Measurements from ENCODE around the gene BAZ2B. TPM values are rescaled to one million over a fixed set of nuclear protein-coding genes. Genes with fewer than 3 reads are reported as not detected.

The BAZ2B gene
- total and polyA plus RNA-seq, 5 donors: 16.1 to 43.2 (median 41.3) TPM

DNA sequence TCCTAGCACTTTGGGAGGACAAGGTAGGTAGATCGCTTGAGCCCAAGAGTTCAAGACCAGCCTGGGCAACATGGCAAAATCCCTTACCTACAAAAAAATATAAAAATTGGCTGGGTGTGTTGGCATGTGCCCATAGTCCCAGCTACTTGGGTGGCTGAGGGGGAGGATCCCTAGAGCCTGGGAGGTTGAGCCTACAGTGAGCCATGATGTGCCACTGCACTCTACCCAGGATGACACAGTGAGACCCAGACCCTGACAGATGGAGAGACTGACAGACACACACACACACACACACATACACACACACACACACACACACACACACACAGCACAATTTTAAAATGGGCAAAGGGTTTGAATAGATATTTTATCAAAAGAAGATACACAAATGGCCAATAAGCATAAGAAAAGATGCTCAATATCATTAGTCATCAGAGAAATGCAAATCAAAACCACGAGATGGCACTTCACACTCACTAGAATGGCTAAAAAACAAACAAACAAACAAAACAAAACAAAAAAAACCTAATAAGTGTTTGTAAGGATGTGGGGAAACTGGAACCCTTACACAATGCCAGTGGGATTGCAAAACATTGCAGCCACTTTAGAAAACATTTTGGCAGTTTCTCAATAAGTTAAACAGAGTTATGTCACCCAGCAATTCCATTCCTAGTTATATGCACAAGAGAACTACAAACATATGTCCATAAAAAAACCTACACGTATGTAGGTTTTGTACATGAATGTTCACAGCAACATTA, 42.3 kb downstream of the BAZ2B start:
- DNase-seq: no peak
- H3K4me3 ChIP-seq (ENCODE audit: low read length): no peak overlapping the region
- H3K27ac ChIP-seq (ENCODE audit: low read length): no peak overlapping the region
- peak in 1 of 2 donors; percentile 20 for ATAC-seq
- H3K27me3 ChIP-seq (ENCODE audit: control insufficient read depth, insufficient read depth): no peaks in the 10 kb centered on the region
- intact Hi-C loops (cut with DNase I): no loop called here
- peaks cover 3% of the 10 kb centered on the region for H3K4me1 ChIP-seq (ENCODE audit: control insufficient read depth, insufficient read depth, low read length)
- WGBS: 61% methylated on average over 3 of the region's 3 CpGs
- H3K9me3 ChIP-seq (ENCODE audit: control insufficient read depth, low read length): no peaks in the 10 kb centered on the region

DNA sequence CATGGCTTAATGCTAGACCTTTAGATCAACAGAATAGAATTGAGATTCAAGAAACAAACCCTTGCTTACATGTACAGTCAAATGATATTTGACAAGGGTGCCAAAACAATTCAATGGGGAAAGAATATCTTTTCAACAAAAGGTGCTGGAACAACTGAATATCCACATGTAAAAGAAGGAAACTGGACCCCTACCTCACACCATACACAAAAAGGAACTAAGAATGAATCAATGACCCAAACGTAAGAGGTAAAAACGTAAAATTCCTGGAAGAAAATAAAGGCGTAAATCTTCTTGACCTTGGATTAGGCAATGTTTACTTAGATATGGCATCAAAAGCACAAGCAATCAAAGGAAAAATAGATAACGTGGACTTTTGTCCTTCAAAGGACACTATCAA, 43.1 kb downstream of the BAZ2B start:
- DNase-seq: no peak
- ATAC-seq: no peak
- Histone ChIP-seq H3K4me1 (ENCODE audit: control insufficient read depth, insufficient read depth, low read length) (peaks cover 3% of the 10 kb centered on the region), H3K4me3 (ENCODE audit: low read length) (no peak overlapping the region), H3K27me3 (ENCODE audit: control insufficient read depth, insufficient read depth) (no peaks in the 10 kb centered on the region), H3K9me3 (ENCODE audit: control insufficient read depth, low read length) (no peaks in the 10 kb centered on the region), H3K27ac (ENCODE audit: low read length) (no peak overlapping the region)
- intact Hi-C loops (cut with DNase I): no loop called here
- 97% methylated on average over 4 of the region's 4 CpGs for WGBS

- no peaks in the 10 kb centered on the region for H3K9me3 ChIP-seq (ENCODE audit: control insufficient read depth, low read length)
- intact Hi-C loops (cut with DNase I): no loop called here
- H3K4me3 ChIP-seq (ENCODE audit: low read length): no peak overlapping the region
- peaks cover 3% of the 10 kb centered on the region for H3K4me1 ChIP-seq (ENCODE audit: control insufficient read depth, insufficient read depth, low read length)
- no peak overlapping the region for H3K27ac ChIP-seq (ENCODE audit: low read length)
- DNase-seq (no peak), ATAC-seq (no peak)
- no peaks in the 10 kb centered on the region for H3K27me3 ChIP-seq (ENCODE audit: control insufficient read depth, insufficient read depth)
These were observed 43.9 kb downstream of the BAZ2B start for GRCh38 chr2:159572459-159572858.

DNA sequence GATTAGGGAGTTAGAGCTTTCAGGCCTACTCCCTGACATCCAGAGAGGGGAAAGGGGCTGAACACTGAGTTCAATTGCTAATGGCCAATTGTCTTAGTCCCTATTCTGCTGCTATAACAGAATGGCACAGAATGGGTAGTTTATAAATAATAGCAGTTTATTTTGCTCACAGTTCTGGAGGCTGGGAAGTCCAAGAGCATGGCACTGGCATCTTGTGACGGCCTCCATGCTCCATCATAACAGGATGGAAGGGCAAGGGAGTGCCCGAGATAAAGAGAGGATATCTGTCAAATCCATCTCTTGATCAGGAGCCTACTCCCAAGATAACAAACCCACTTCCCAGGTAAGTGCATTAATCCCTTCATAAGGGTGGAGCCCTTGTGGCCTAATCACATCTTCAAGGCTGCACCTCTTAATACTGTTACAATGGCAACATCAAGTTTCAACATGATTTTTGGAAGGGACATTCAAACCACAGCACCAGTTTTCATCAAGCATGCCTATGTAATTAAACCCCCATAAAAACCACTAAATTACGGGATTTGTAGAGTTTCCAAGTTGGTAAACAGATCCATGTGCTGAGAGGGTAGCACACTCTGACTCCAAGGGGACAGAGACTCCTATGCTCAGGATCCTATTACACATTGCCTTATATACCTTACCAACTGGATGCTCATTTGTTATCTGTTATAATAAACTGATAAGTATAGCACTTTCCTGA, 44.6 kb downstream of the BAZ2B start:
- H3K27ac ChIP-seq (ENCODE audit: low read length): no peak overlapping the region
- H3K4me1 ChIP-seq (ENCODE audit: control insufficient read depth, insufficient read depth, low read length): peaks cover 3% of the 10 kb centered on the region
- no peaks in the 10 kb centered on the region for H3K27me3 ChIP-seq (ENCODE audit: control insufficient read depth, insufficient read depth)
- intact Hi-C loops (cut with DNase I): no loop called here
- no peak overlapping the region for H3K4me3 ChIP-seq (ENCODE audit: low read length)
- WGBS: 95% methylated on average over 3 of the region's 3 CpGs
- DNase-seq: no peak
- no peak for ATAC-seq
- H3K9me3 ChIP-seq (ENCODE audit: control insufficient read depth, low read length): no peaks in the 10 kb centered on the region

DNA sequence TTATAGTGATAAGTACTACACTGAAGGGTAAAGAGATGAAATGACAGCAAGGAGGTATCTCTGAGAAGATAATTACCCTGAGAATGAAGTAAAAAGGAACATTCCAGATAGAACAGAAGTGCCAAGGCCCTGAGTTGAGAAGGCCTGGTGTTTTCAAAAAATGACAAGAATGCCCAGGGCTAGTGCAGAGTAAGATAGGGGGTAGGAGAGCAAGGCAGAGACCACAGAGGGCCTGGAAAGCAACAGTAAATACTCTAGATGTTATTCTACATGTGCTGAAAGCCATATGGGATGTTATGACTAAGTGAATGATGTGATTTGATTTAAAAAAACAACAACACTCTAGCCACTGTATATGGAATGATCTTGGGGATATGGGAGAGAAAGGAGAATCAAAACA, 52.3 kb downstream of the BAZ2B start:
- intact Hi-C loops (cut with DNase I): no loop called here
- Histone ChIP-seq H3K27ac (ENCODE audit: low read length) (no peak overlapping the region), H3K4me3 (ENCODE audit: low read length) (no peak overlapping the region), H3K4me1 (ENCODE audit: control insufficient read depth, insufficient read depth, low read length) (peaks cover 1% of the 10 kb centered on the region), H3K27me3 (ENCODE audit: control insufficient read depth, insufficient read depth) (no peaks in the 10 kb centered on the region), H3K9me3 (ENCODE audit: control insufficient read depth, low read length) (no peaks in the 10 kb centered on the region)
- no peak for DNase-seq
- no peak for ATAC-seq

GRCh38 chr2:159562248-159562647, 54.1 kb downstream of the BAZ2B start:
- no peak for DNase-seq
- no peak overlapping the region for H3K4me3 ChIP-seq (ENCODE audit: low read length)
- ATAC-seq: no peak
- no peaks in the 10 kb centered on the region for H3K9me3 ChIP-seq (ENCODE audit: control insufficient read depth, low read length)
- 79% methylated on average over 2 of the region's 2 CpGs for WGBS
- peaks cover 1% of the 10 kb centered on the region for H3K4me1 ChIP-seq (ENCODE audit: control insufficient read depth, insufficient read depth, low read length)
- H3K27me3 ChIP-seq (ENCODE audit: control insufficient read depth, insufficient read depth): no peaks in the 10 kb centered on the region
- no peak overlapping the region for H3K27ac ChIP-seq (ENCODE audit: low read length)
- intact Hi-C loops (cut with DNase I): no loop called here

- DNase-seq: no peak
- no peak overlapping the region for H3K4me3 ChIP-seq (ENCODE audit: low read length)
- no peaks in the 10 kb centered on the region for H3K9me3 ChIP-seq (ENCODE audit: control insufficient read depth, low read length)
- ATAC-seq: no peak
- H3K27me3 ChIP-seq (ENCODE audit: control insufficient read depth, insufficient read depth): no peaks in the 10 kb centered on the region
- peaks cover 1% of the 10 kb centered on the region for H3K4me1 ChIP-seq (ENCODE audit: control insufficient read depth, insufficient read depth, low read length)
- intact Hi-C loops (cut with DNase I): no loop called here
- 88% methylated on average over 2 of the region's 2 CpGs for WGBS
- H3K27ac ChIP-seq (ENCODE audit: low read length): no peak overlapping the region
These were observed 54.6 kb downstream of the BAZ2B start for GRCh38 chr2:159561786-159562185.

DNA sequence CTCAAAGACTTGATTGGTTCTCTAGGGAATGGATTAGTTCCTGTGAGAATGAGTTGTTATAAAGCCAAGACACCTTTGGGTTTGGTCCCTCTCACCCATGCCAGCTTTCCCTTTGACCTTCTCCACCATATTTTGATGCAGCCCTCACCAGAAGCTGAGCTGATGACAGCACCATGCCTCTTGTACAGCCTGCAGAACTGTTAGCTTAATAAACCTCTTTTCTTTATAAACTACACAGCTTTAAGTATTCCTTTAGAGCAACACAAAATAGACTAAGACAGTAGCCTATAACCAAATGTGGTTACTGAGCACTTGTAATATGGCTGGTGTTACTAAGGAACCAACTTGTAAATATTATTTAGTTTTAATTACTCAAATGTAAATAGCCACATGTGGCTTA, 55.1 kb downstream of the BAZ2B start:
- ATAC-seq (no peak), DNase-seq (no peak)
- Histone ChIP-seq H3K4me3 (ENCODE audit: low read length) (no peak overlapping the region), H3K27me3 (ENCODE audit: control insufficient read depth, insufficient read depth) (no peaks in the 10 kb centered on the region), H3K9me3 (ENCODE audit: control insufficient read depth, low read length) (no peaks in the 10 kb centered on the region), H3K4me1 (ENCODE audit: control insufficient read depth, insufficient read depth, low read length) (peaks cover 1% of the 10 kb centered on the region), H3K27ac (ENCODE audit: low read length) (no peak overlapping the region)
- intact Hi-C loops (cut with DNase I): no loop called here

DNA sequence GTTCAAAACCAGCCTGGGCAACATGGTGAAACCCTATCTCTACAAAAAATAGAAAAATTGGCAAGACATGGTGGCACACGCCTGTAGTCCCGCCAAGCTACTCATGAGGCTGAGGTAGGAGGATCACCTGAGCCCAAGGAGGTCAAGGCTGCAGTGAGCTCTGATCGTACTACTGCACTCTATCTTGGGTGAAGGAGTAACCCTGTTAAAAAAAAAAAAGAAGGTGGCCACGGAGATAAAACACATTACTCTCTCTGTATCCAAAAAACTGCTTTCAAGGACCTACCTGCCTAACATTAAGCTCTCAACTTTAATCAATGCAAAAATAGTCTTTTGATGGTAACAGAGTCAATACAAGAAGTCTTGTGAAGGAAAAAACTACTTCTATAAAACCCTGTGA, 57.3 kb downstream of the BAZ2B start:
- peaks cover 1% of the 10 kb centered on the region for H3K4me1 ChIP-seq (ENCODE audit: control insufficient read depth, insufficient read depth, low read length)
- no peaks in the 10 kb centered on the region for H3K27me3 ChIP-seq (ENCODE audit: control insufficient read depth, insufficient read depth)
- no peak overlapping the region for H3K4me3 ChIP-seq (ENCODE audit: low read length)
- no peaks in the 10 kb centered on the region for H3K9me3 ChIP-seq (ENCODE audit: control insufficient read depth, low read length)
- intact Hi-C loops (cut with DNase I): no loop called here
- no peak overlapping the region for H3K27ac ChIP-seq (ENCODE audit: low read length)
- DNase-seq (no peak), ATAC-seq (no peak)
- WGBS: 91% methylated on average over 4 of the region's 4 CpGs

GRCh38 chr2:159558479-159558878, 57.9 kb downstream of the BAZ2B start:
- H3K4me3 ChIP-seq (ENCODE audit: low read length): no peak overlapping the region
- H3K27me3 ChIP-seq (ENCODE audit: control insufficient read depth, insufficient read depth): no peaks in the 10 kb centered on the region
- WGBS: 92% methylated on average over 4 of the region's 4 CpGs
- intact Hi-C loops (cut with DNase I): no loop called here
- no peak overlapping the region for H3K27ac ChIP-seq (ENCODE audit: low read length)
- H3K9me3 ChIP-seq (ENCODE audit: control insufficient read depth, low read length): no peaks in the 10 kb centered on the region
- peaks cover 1% of the 10 kb centered on the region for H3K4me1 ChIP-seq (ENCODE audit: control insufficient read depth, insufficient read depth, low read length)
- no peak for ATAC-seq
- DNase-seq: no peak

GRCh38 chr2:159557437-159558034, 58.8 kb downstream of the BAZ2B start:
- Histone ChIP-seq H3K27me3 (ENCODE audit: control insufficient read depth, insufficient read depth) (no peaks in the 10 kb centered on the region), H3K27ac (ENCODE audit: low read length) (no peak overlapping the region), H3K9me3 (ENCODE audit: control insufficient read depth, low read length) (no peaks in the 10 kb centered on the region), H3K4me3 (ENCODE audit: low read length) (no peak overlapping the region), H3K4me1 (ENCODE audit: control insufficient read depth, insufficient read depth, low read length) (peaks cover 1% of the 10 kb centered on the region)
- intact Hi-C loops (cut with DNase I): no loop called here
- DNase-seq (no peak), ATAC-seq (peak in 1 of 2 donors; percentile 79)
- 77% methylated on average over 5 of the region's 5 CpGs for WGBS
